Keratinocyte (primary cell): ENCODE data around the gene ARID3C. TPM values are rescaled to one million over a fixed set of nuclear protein-coding genes. Genes with fewer than 3 reads are reported as not detected.

ENCODE experiments used
- DNase-seq: peaks from one replicate; pipeline ENCODE4 v3.0.0-alpha.2; 2011; ENCODE audit warnings: low read depth, missing footprints, low spot score
- FAIRE-seq: peaks from 2 replicates; lab custom pipeline; 2011; peaks lifted over from hg19 to GRCh38; lab: Jason Lieb, UNC
- H2AFZ ChIP-seq: 2 replicates; pipeline ENCODE4 v1.6.0; 2012; ENCODE audit warnings: low read length, control low read depth, inconsistent platforms; ENCODE audit not compliant: control insufficient read depth
- H3K27ac ChIP-seq: 2 replicates; pipeline ENCODE4 v1.5.1; 2011; ENCODE audit warnings: low read length; ENCODE audit not compliant: control insufficient read depth, insufficient read depth
- H3K27me3 ChIP-seq: 3 replicates; pipeline ENCODE4 v1.6.0; 2011; ENCODE audit warnings: low read length; ENCODE audit not compliant: control insufficient read depth, insufficient read depth; ENCODE audit errors: extremely low read depth
- H3K36me3 ChIP-seq, 2 experiments: 2 replicates in 1 of 2; 3 replicates in 1 of 2; pipeline ENCODE4 v1.5.1; 2011; ENCODE audit warnings: low read length in 2 of 2, mild to moderate bottlenecking in 1 of 2; ENCODE audit not compliant: control insufficient read depth in 2 of 2, insufficient read depth in 2 of 2; ENCODE audit errors: extremely low read depth in 1 of 2
- H3K4me1 ChIP-seq: 3 replicates; pipeline ENCODE4 v1.5.1; 2011; ENCODE audit warnings: low read length; ENCODE audit not compliant: control insufficient read depth, insufficient read depth; ENCODE audit errors: extremely low read depth
- H3K4me2 ChIP-seq: 3 replicates; pipeline ENCODE4 v1.6.0; 2011; ENCODE audit warnings: low read depth, low read length; ENCODE audit not compliant: control insufficient read depth, insufficient read depth; ENCODE audit errors: extremely low read depth
- H3K4me3 ChIP-seq, 3 experiments: fragments of 200-600 bp in 1 of 3; sonication (generic) in 1 of 3; 2 replicates in 2 of 3; 3 replicates in 1 of 3; pipeline ENCODE4 v1.5.1; 2011 to 2016; ENCODE audit warnings: low read length in 3 of 3, mild to moderate bottlenecking in 3 of 3, control low read depth in 2 of 3, inconsistent platforms in 1 of 3, low read depth in 1 of 3, mixed read lengths in 1 of 3, mixed run types in 1 of 3, moderate library complexity in 1 of 3; ENCODE audit not compliant: control insufficient read depth in 2 of 3, insufficient read depth in 2 of 3; ENCODE audit errors: extremely low read depth in 1 of 3
- H3K79me2 ChIP-seq: 2 replicates; pipeline ENCODE4 v1.6.0; 2012; ENCODE audit warnings: low read length; ENCODE audit not compliant: control insufficient read depth, insufficient read depth
- H3K9ac ChIP-seq: 3 replicates; pipeline ENCODE4 v1.6.0; 2011; ENCODE audit warnings: low read length; ENCODE audit not compliant: control insufficient read depth, insufficient read depth; ENCODE audit errors: extremely low read depth
- H3K9me1 ChIP-seq: 3 replicates; pipeline ENCODE4 v1.6.0; 2011; ENCODE audit warnings: low read length; ENCODE audit not compliant: control insufficient read depth, insufficient read depth; ENCODE audit errors: extremely low read depth
- H3K9me3 ChIP-seq: 2 replicates; pipeline ENCODE4 v1.5.1; 2012; ENCODE audit warnings: low read depth, low read length; ENCODE audit not compliant: control insufficient read depth
- H4K20me1 ChIP-seq: 3 replicates; pipeline ENCODE4 v1.6.0; 2011; ENCODE audit warnings: low read length; ENCODE audit not compliant: control insufficient read depth, insufficient read depth; ENCODE audit errors: extremely low read depth
- CTCF ChIP-seq, 3 experiments: IDR thresholded peaks in 1 of 3; conservative IDR thresholded peaks in 1 of 3; optimal IDR thresholded peaks in 1 of 3; 2 replicates in 2 of 3; 3 replicates in 1 of 3; pipeline versions ENCODE3 to v1.5.1; 2011; ENCODE audit warnings: low read length in 3 of 3, mild to moderate bottlenecking in 3 of 3, moderate library complexity in 2 of 3, control low read depth in 1 of 3, inconsistent platforms in 1 of 3; ENCODE audit not compliant: insufficient read depth in 2 of 3; ENCODE audit errors: extremely low read depth in 1 of 3
- EZH2 ChIP-seq: IDR thresholded peaks from one replicate; pipeline ENCODE4 v1.6.1; 2012; ENCODE audit warnings: inconsistent platforms, mild to moderate bottlenecking, low read length, moderate library complexity
- dilution Hi-C: fragments of 300-500 bp; cut with MboI; formaldehyde crosslinking; loops from one replicate; pipeline ENCODE4 v1.7.0; 2020; ENCODE audit warnings: low sequenced_read_pairs; ENCODE audit not compliant: extremely low pct_ligation_motif_present
- polyA plus RNA-seq, 5 experiments: library from polyadenylated mRNA; depleted of rRNA in 3 of 5; stranded (reverse) in 3 of 5; stranded (forward) in 1 of 5; unstranded in 1 of 5; fragments of >200 nt; gene quantifications; 1 replicate in 1 of 5; 2 replicates in 3 of 5; 3 replicates in 1 of 5; pipeline versions ENCODE4 v1.2.1 to v1.2.3, GENCODE V29; 2011 to 2012; ENCODE audit warnings: missing spikeins in 2 of 5, low read depth in 1 of 5, low replicate concordance in 1 of 5

ARID3C gene
- polyA plus RNA-seq, 1 donor (not counting 4 experiments of a cell fraction or from before 2014, with no cell fraction given) = not detected

GRCh38 chr9:34579808-34580163 lies 49.1 kb downstream of the ARID3C start:
- Histone ChIP-seq H3K9me3 (peaks cover 2% of the 10 kb centered on the region), H3K9me1 (no peaks in the 10 kb centered on the region), H3K9ac (no peak overlapping the region), H3K4me2 (no peak overlapping the region), H4K20me1 (no peaks in the 10 kb centered on the region), H3K4me3 (no peak overlapping the region), H2AFZ (no peak overlapping the region), H3K79me2 (no peaks in the 10 kb centered on the region), H3K27ac (no peak overlapping the region), H3K4me1 (no peaks in the 10 kb centered on the region), H3K36me3 (no peaks in the 10 kb centered on the region), H3K27me3 (peaks cover 76% of the 10 kb centered on the region)
- dilution Hi-C loops = no loop called here
- no peak for DNase-seq
- no peak for TF ChIP-seq CTCF (optimal IDR thresholded peaks at IDR 0.05 in 1 of 3, IDR thresholded peaks at IDR 0.05 in 1 of 3, conservative IDR thresholded peaks at IDR 0.05 in 1 of 3; ENCODE audit: extremely low read depth in 1 of 3, insufficient read depth in 2 of 3, low read length in 3 of 3)
- TF ChIP-seq EZH2 = no peak
- FAIRE-seq = no peak

GRCh38 chr9:34579104-34579807 lies 49.6 kb downstream of the ARID3C start:
- Histone ChIP-seq H3K27ac (no peak overlapping the region), H3K4me3 (no peak overlapping the region), H3K36me3 (no peaks in the 10 kb centered on the region), H3K9me3 (no peaks in the 10 kb centered on the region), H3K9ac (no peak overlapping the region), H2AFZ (no peak overlapping the region), H3K79me2 (no peaks in the 10 kb centered on the region), H3K4me1 (no peaks in the 10 kb centered on the region), H4K20me1 (no peaks in the 10 kb centered on the region), H3K27me3 (peaks cover 76% of the 10 kb centered on the region), H3K9me1 (no peaks in the 10 kb centered on the region), H3K4me2 (no peak overlapping the region)
- dilution Hi-C loops = no loop called here
- TF ChIP-seq EZH2 (no peak), CTCF (optimal IDR thresholded peaks at IDR 0.05 in 1 of 3, IDR thresholded peaks at IDR 0.05 in 1 of 3, conservative IDR thresholded peaks at IDR 0.05 in 1 of 3; ENCODE audit: extremely low read depth in 1 of 3, insufficient read depth in 2 of 3, low read length in 3 of 3) (no peak)
- DNase-seq = no peak
- no peak for FAIRE-seq
